HCT116 (cell line): ENCODE results near the gene MRPL37. TPM values are rescaled to one million over a fixed set of nuclear protein-coding genes. Genes with fewer than 3 reads are reported as not detected.

Experiments
- ATAC-seq: fragments of 200-7000 bp; cut with Tn5 transposase; 2 replicates; pipeline ENCODE4 v1.9.1; 2020; ENCODE audit warnings: mild to moderate bottlenecking, moderate library complexity
- BruUV-seq: library from RNA; stranded (reverse); fragments of 400-500 nt; replicated peaks from 2 replicates; lab custom pipeline; 2021; lab: Mats Ljungman, UMichigan
- CTCF ChIA-PET: fragments of 300-600 bp; sonication (Branson Sonifier 250); formaldehyde crosslinking; loops from one replicate; lab custom pipeline; 2021; ENCODE audit warnings: antibody characterized with exemption; lab: Charles Lee
- POLR2A ChIA-PET: fragments of 300-600, 350-600 bp; sonication (Branson Sonifier 250); formaldehyde crosslinking; loops from one replicate; lab custom pipeline; 2021; ENCODE audit warnings: antibody characterized with exemption; lab: Charles Lee
- RAD21 ChIA-PET, 2 experiments: fragments of 300-600 bp; sonication (Branson Sonifier 250); formaldehyde crosslinking; loops; one replicate each; lab custom pipeline; 2023; ENCODE audit warnings: low total read pairs in 2 of 2; ENCODE audit not compliant: uncharacterized antibody in 2 of 2, unreplicated experiment in 2 of 2, low non-redundant PET in 1 of 2; lab: Charles Lee
- DNase-seq: peaks from one replicate; pipeline ENCODE4 v3.0.0-alpha.2; 2010; ENCODE audit warnings: low read depth, low spot score
- H2AFZ ChIP-seq: fragments of 200-600 bp; shearing (Covaris generic), sonication (generic); 2 replicates; pipeline ENCODE4 v1.6.1; 2017; ENCODE audit warnings: low read depth, mixed run types, mixed read lengths, antibody characterized with exemption, low read length; ENCODE audit not compliant: poor library complexity, severe bottlenecking
- H3K27ac ChIP-seq: 2 replicates; pipeline ENCODE4 v1.5.1; 2012; ENCODE audit warnings: low read depth, low read length
- H3K27me3 ChIP-seq: fragments of 200-600 bp; sonication (generic); 2 replicates; pipeline ENCODE4 v1.6.1; 2016; ENCODE audit warnings: mixed run types, low read length, mixed read lengths; ENCODE audit not compliant: insufficient read depth
- H3K36me3 ChIP-seq, 2 experiments: fragments of 200-500 bp in 1 of 2; fragments of 200-600 bp in 1 of 2; sonication (Bioruptor generic) in 1 of 2; sonication (generic) in 1 of 2; 2 replicates each; pipeline versions ENCODE4 v1.5.1 to v1.6.1; 2014 to 2016; ENCODE audit warnings: low read length in 2 of 2, inconsistent platforms in 1 of 2, mixed read lengths in 1 of 2, mixed run types in 1 of 2; ENCODE audit not compliant: insufficient read depth in 2 of 2, control insufficient read depth in 1 of 2
- H3K4me1 ChIP-seq, 2 experiments: fragments of 200-600 bp in 1 of 2; sonication (generic) in 1 of 2; 2 replicates each; pipeline versions ENCODE4 v1.5.1 to v1.6.1; 2012 to 2017; ENCODE audit warnings: low read length in 2 of 2, inconsistent platforms in 1 of 2, mild to moderate bottlenecking in 1 of 2, mixed read lengths in 1 of 2, mixed run types in 1 of 2, moderate library complexity in 1 of 2; ENCODE audit not compliant: insufficient read depth in 2 of 2, control insufficient read depth in 1 of 2
- H3K4me2 ChIP-seq: fragments of 200-600 bp; sonication (generic); 2 replicates; pipeline ENCODE4 v1.6.1; 2017; ENCODE audit warnings: mixed run types, low read length, mixed read lengths
- H3K4me3 ChIP-seq, 2 experiments: fragments of 200-600 bp in 1 of 2; sonication (generic) in 1 of 2; replicated peaks in 1 of 2; 2 replicates each; pipeline ENCODE4 v1.5.1; 2011 to 2016; ENCODE audit warnings: low read length in 2 of 2, control low read depth in 1 of 2, low read depth in 1 of 2, mild to moderate bottlenecking in 1 of 2, mixed read lengths in 1 of 2, mixed run types in 1 of 2
- H3K79me2 ChIP-seq: fragments of 200-600 bp; sonication (generic); 2 replicates; pipeline ENCODE4 v1.6.1; 2017; ENCODE audit warnings: mild to moderate bottlenecking, mixed run types, low read length, moderate library complexity, mixed read lengths; ENCODE audit not compliant: insufficient read depth
- H3K9ac ChIP-seq: fragments of 200-600 bp; sonication (generic); 2 replicates; pipeline ENCODE4 v1.6.1; 2016; ENCODE audit warnings: low read length, mixed read lengths
- H3K9me2 ChIP-seq: fragments of 200-600 bp; sonication (generic), shearing (Covaris generic); 2 replicates; pipeline ENCODE4 v1.6.1; 2017; ENCODE audit warnings: mixed run types, mild to moderate bottlenecking, moderate library complexity; ENCODE audit not compliant: insufficient read depth
- H3K9me3 ChIP-seq, 2 experiments: fragments of 200-500 bp in 1 of 2; fragments of 200-600 bp in 1 of 2; sonication (Bioruptor generic) in 1 of 2; sonication (generic) in 1 of 2; 2 replicates each; pipeline ENCODE4 v1.6.1; 2014 to 2017; ENCODE audit warnings: low read length in 2 of 2, mixed read lengths in 2 of 2, inconsistent platforms in 1 of 2, low read depth in 1 of 2, mild to moderate bottlenecking in 1 of 2, mixed run types in 1 of 2, moderate library complexity in 1 of 2; ENCODE audit not compliant: control insufficient read depth in 1 of 2, insufficient read depth in 1 of 2
- H4K20me1 ChIP-seq: fragments of 200-600 bp; sonication (generic), shearing (Covaris generic); 2 replicates; pipeline ENCODE4 v1.6.1; 2017; ENCODE audit warnings: mixed run types, mild to moderate bottlenecking, moderate library complexity; ENCODE audit not compliant: insufficient read depth
- CBX3 ChIP-seq: IDR thresholded peaks from 2 replicates; pipeline ENCODE4 v1.6.1; 2012; ENCODE audit warnings: low read depth
- CEBPB ChIP-seq: IDR thresholded peaks from 2 replicates; pipeline ENCODE4 v1.6.1; 2012; ENCODE audit warnings: low read depth
- EGR1 ChIP-seq: IDR thresholded peaks from 2 replicates; pipeline ENCODE4 v1.6.1; 2012; ENCODE audit warnings: low read depth
- EZH2 ChIP-seq: fragments of 200-600 bp; sonication (generic); IDR thresholded peaks from 2 replicates; pipeline ENCODE4 v1.6.1; 2017; ENCODE audit warnings: antibody characterized with exemption, mixed run types
- JUND ChIP-seq: IDR thresholded peaks from 2 replicates; pipeline ENCODE4 v1.6.1; 2012
- MAX ChIP-seq: IDR thresholded peaks from 2 replicates; pipeline ENCODE4 v1.6.1; 2012
- POLR2A ChIP-seq: IDR thresholded peaks from 2 replicates; pipeline ENCODE4 v1.7.0; 2011; ENCODE audit warnings: borderline replicate concordance; ENCODE audit not compliant: insufficient read depth, insufficient read length; ENCODE audit errors: extremely low read depth
- SIN3A ChIP-seq: IDR thresholded peaks from 2 replicates; pipeline ENCODE4 v1.6.1; 2012; ENCODE audit warnings: low read depth
- TCF7L2 ChIP-seq: IDR thresholded peaks from 2 replicates; pipeline ENCODE4 v1.7.0; 2011; ENCODE audit warnings: borderline replicate concordance, inconsistent platforms; ENCODE audit not compliant: insufficient read depth, insufficient read length; ENCODE audit errors: extremely low read depth
- YY1 ChIP-seq: IDR thresholded peaks from 2 replicates; pipeline ENCODE4 v1.6.1; 2011; ENCODE audit warnings: low read length, low read depth, moderate library complexity, mild to moderate bottlenecking; ENCODE audit not compliant: insufficient replicate concordance; ENCODE audit errors: extremely low read depth
- ZFX ChIP-seq: fragments of 450-650 bp; IDR thresholded peaks from 2 replicates; pipeline ENCODE4 v1.6.1; 2017
- ZNF274 ChIP-seq: fragments of 200-500 bp; sonication (Bioruptor generic); IDR thresholded peaks from 2 replicates; pipeline ENCODE4 v1.6.1; 2014; ENCODE audit warnings: mild to moderate bottlenecking, low read depth, low read length, inconsistent platforms
- intact Hi-C: fragments of 100-400 bp; cut with micrococcal nuclease; formaldehyde crosslinking; loops from 2 replicates; pipeline ENCODE4 v1.10.0; 2022
- total RNA-seq: library from RNA; stranded (reverse); gene quantifications from one replicate; pipeline ENCODE4 v1.2.1, GENCODE V29; 2021; ENCODE audit not compliant: unreplicated experiment
- TF ChIP-seq, protein P1 (sequence below): IDR thresholded peaks from 2 replicates; pipeline ENCODE4 v1.6.1; 2011; ENCODE audit warnings: mild to moderate bottlenecking, low read length, moderate library complexity; ENCODE audit not compliant: insufficient replicate concordance; ENCODE audit errors: extremely low read depth
- TF ChIP-seq, protein P2 (sequence below): IDR thresholded peaks from 2 replicates; pipeline ENCODE4 v1.6.1; 2012; ENCODE audit warnings: low read depth

The MRPL37 gene
- total RNA-seq, 1 experiment from 2014 or later: 132 TPM

- TSS peak; percentile 71 for BruUV-seq
- ATAC-seq (peak; percentile 13; the same call in 1 of the 2 replicates), DNase-seq (no peak)
- H2AFZ ChIP-seq: no peak overlapping the region
- TF ChIP-seq JUND (no peak), ZFX (peak; percentile 60)
- ChIA-PET CTCF (interaction anchor here (0.7 to 2.1 kb wide), 3 partner anchors 19 to 289 kb away, joined by 3 to 8 read pairs (median 5); no protein-coding TSS in a partner anchor), POLR2A (interaction anchor here (0.7 to 1.3 kb wide), 5 partner anchors 18 to 299 kb away, joined by 3 to 8 read pairs (median 3); no protein-coding TSS in a partner anchor), RAD21 (interaction anchor here (0.5 to 0.7 kb wide), 2 partner anchors 203 to 515 kb away, joined by 3 to 4 read pairs; no protein-coding TSS in a partner anchor)
- intact Hi-C loops: loop anchor here (5.0 to 10.0 kb wide), 2 partner anchors 204 to 287 kb away; partner anchors contain the start of gene SSBP3
- peaks cover 52% of the 10 kb centered on the region for H3K79me2 ChIP-seq
- peak overlapping the region; percentile 90 for H3K9ac ChIP-seq
- H3K9me3 ChIP-seq: no peaks in the 10 kb centered on the region
- H4K20me1 ChIP-seq: no peaks in the 10 kb centered on the region
- H3K36me3 ChIP-seq: peaks cover 15 to 16% of the 10 kb centered on the region in 2 experiments; a peak in 3 of 4 replicates
- H3K9me2 ChIP-seq: no peaks in the 10 kb centered on the region
- H3K4me1 ChIP-seq: peaks cover 11 to 17% of the 10 kb centered on the region in 2 experiments
- peak overlapping the region; percentile 62 for H3K27ac ChIP-seq
- peak overlapping the region; percentile 97 for H3K4me2 ChIP-seq
- no peaks in the 10 kb centered on the region for H3K27me3 ChIP-seq
- peak overlapping the region; percentile 81 to 89 for H3K4me3 ChIP-seq
These were observed 591 bp downstream of the MRPL37 start for GRCh38 chr1:54200519-54200997.

DNA sequence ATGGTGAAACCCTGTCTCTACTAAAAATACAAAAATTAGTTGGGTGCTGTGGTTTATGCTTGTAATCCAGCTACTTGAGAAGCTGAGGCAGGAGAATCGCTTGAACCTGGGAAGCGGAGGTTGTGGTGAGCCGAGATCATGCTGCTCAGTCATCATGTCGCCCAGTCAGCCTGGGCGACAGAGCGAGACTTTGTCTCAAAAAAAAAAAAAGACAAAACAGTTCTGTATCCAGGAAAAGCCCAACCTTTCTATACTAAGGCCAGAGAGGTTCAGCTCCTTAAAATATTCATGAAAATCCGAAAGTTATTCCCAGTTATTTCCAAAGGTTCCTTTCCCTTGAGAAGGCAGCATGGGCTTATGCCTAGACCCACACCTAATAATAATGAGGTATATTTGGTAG lies 4.2 kb downstream of the MRPL37 start:
- Histone ChIP-seq H3K36me3 (peaks cover 35 to 37% of the 10 kb centered on the region in 2 experiments), H3K9me2 (no peaks in the 10 kb centered on the region), H3K4me2 (no peak overlapping the region), H3K4me1 (peaks cover 7 to 12% of the 10 kb centered on the region in 2 experiments; a peak in 3 of 4 replicates), H3K79me2 (peaks cover 61% of the 10 kb centered on the region), H3K27me3 (no peaks in the 10 kb centered on the region), H4K20me1 (no peaks in the 10 kb centered on the region), H3K4me3 (no peak overlapping the region), H3K9ac (no peak overlapping the region), H3K9me3 (no peaks in the 10 kb centered on the region), H2AFZ (no peak overlapping the region), H3K27ac (no peak overlapping the region)
- ChIA-PET CTCF (interaction anchor here (2.0 kb wide), 1 partner anchor 23 kb away, joined by 4 read pairs; no protein-coding TSS in a partner anchor), RAD21 (no interaction called here), POLR2A (no interaction called here)
- intact Hi-C loops: loop anchor here (5.0 to 10.0 kb wide), 2 partner anchors 201 to 283 kb away; partner anchors contain the start of gene SSBP3
- no TSS peak for BruUV-seq
- no peak for DNase-seq
- ATAC-seq: no peak
- TF ChIP-seq MAX (no peak), CEBPB (no peak), POLR2A (no peak), EZH2 (no peak), EGR1 (no peak), ZNF274 (no peak), ZFX (no peak), SIN3A (no peak), YY1 (no peak), CBX3 (no peak), TCF7L2 (no peak)
- TF ChIP-seq, protein P1, sequence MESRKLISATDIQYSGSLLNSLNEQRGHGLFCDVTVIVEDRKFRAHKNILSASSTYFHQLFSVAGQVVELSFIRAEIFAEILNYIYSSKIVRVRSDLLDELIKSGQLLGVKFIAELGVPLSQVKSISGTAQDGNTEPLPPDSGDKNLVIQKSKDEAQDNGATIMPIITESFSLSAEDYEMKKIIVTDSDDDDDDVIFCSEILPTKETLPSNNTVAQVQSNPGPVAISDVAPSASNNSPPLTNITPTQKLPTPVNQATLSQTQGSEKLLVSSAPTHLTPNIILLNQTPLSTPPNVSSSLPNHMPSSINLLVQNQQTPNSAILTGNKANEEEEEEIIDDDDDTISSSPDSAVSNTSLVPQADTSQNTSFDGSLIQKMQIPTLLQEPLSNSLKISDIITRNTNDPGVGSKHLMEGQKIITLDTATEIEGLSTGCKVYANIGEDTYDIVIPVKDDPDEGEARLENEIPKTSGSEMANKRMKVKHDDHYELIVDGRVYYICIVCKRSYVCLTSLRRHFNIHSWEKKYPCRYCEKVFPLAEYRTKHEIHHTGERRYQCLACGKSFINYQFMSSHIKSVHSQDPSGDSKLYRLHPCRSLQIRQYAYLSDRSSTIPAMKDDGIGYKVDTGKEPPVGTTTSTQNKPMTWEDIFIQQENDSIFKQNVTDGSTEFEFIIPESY: no peak
- TF ChIP-seq, protein P2, sequence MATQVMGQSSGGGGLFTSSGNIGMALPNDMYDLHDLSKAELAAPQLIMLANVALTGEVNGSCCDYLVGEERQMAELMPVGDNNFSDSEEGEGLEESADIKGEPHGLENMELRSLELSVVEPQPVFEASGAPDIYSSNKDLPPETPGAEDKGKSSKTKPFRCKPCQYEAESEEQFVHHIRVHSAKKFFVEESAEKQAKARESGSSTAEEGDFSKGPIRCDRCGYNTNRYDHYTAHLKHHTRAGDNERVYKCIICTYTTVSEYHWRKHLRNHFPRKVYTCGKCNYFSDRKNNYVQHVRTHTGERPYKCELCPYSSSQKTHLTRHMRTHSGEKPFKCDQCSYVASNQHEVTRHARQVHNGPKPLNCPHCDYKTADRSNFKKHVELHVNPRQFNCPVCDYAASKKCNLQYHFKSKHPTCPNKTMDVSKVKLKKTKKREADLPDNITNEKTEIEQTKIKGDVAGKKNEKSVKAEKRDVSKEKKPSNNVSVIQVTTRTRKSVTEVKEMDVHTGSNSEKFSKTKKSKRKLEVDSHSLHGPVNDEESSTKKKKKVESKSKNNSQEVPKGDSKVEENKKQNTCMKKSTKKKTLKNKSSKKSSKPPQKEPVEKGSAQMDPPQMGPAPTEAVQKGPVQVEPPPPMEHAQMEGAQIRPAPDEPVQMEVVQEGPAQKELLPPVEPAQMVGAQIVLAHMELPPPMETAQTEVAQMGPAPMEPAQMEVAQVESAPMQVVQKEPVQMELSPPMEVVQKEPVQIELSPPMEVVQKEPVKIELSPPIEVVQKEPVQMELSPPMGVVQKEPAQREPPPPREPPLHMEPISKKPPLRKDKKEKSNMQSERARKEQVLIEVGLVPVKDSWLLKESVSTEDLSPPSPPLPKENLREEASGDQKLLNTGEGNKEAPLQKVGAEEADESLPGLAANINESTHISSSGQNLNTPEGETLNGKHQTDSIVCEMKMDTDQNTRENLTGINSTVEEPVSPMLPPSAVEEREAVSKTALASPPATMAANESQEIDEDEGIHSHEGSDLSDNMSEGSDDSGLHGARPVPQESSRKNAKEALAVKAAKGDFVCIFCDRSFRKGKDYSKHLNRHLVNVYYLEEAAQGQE: no peak
